GM20000 (cell line): ENCODE measurements around the gene KRTCAP2.

Experiments
- DNase-seq: peaks from one replicate; pipeline ENCODE4 v3.0.0; 2012; ENCODE audit warnings: low spot score
- CTCF ChIP-seq: IDR thresholded peaks from 2 replicates; pipeline ENCODE4 v1.5.1; 2012; ENCODE audit warnings: mild to moderate bottlenecking, control low read depth; ENCODE audit errors: extremely low read depth, missing control alignments

Gene KRTCAP2

GRCh38 chr1:155202731-155203515, 29.8 kb upstream of the KRTCAP2 start:
- no peak for TF ChIP-seq CTCF

GRCh38 chr1:155202198-155202597, 29.1 kb upstream of the KRTCAP2 start:
- no peak for DNase-seq
- TF ChIP-seq CTCF: no peak

More at GRCh38 chr1:155202731-155203515, 29.8 kb upstream of the KRTCAP2 start:
- DNase-seq: no peak

GRCh38 chr1:155200920-155201319, 27.8 kb upstream of the KRTCAP2 start:
- no peak for TF ChIP-seq CTCF
- no peak for DNase-seq

- no peak for DNase-seq
- no peak for TF ChIP-seq CTCF
Observed at GRCh38 chr1:155199792-155200191, 26.7 kb upstream of the KRTCAP2 start.

- TF ChIP-seq CTCF: no peak
- DNase-seq: no peak
Observed at GRCh38 chr1:155198547-155198906, 25.4 kb upstream of the KRTCAP2 start.

GRCh38 chr1:155197901-155198546, 24.9 kb upstream of the KRTCAP2 start:
- no peak for DNase-seq
- no peak for TF ChIP-seq CTCF

GRCh38 chr1:155196893-155197638, 24.0 kb upstream of the KRTCAP2 start:
- DNase-seq: no peak
- TF ChIP-seq CTCF: no peak
